CD4-positive, alpha-beta T cell (primary cell): Measurements from ENCODE around the gene SNRNP48. TPM values are rescaled to one million over a fixed set of nuclear protein-coding genes. Genes with fewer than 3 reads are reported as not detected.

Source experiments
- ATAC-seq: fragments of 200-7000 bp; cut with Tn5 transposase; one replicate; pipeline ENCODE4 v1.10.0; 2022; ENCODE audit warnings: mild to moderate bottlenecking; ENCODE audit not compliant: poor library complexity
- CTCF ChIA-PET: fragments of 350-600 bp; sonication (Branson Sonifier 250); formaldehyde crosslinking; loops from one replicate; lab custom pipeline; 2021; ENCODE audit warnings: antibody characterized with exemption, inconsistent platforms; lab: Charles Lee
- POLR2A ChIA-PET: fragments of 350-600 bp; sonication (Branson Sonifier 250); formaldehyde crosslinking; loops from one replicate; lab custom pipeline; 2021; ENCODE audit warnings: antibody characterized with exemption, inconsistent platforms; lab: Charles Lee
- DNase-seq, 14 experiments: peaks; one replicate each; pipeline ENCODE4 v3.0.0-alpha.2; 2013 to 2020; ENCODE audit warnings: mixed read lengths in 2 of 14
- H3K27ac ChIP-seq, 2 donors: one replicate each; pipeline versions ENCODE4 v1.5.1 to v1.7.0; 2013; ENCODE audit warnings: low read length in 2 of 2, low read depth in 1 of 2, mild to moderate bottlenecking in 1 of 2
- H3K27me3 ChIP-seq, 2 experiments: 1 replicate in 1 of 2; 2 replicates in 1 of 2; pipeline versions ENCODE4 v1.6.1 to v1.7.0; 2013; ENCODE audit warnings: low read length in 2 of 2, control low read depth in 1 of 2, mild to moderate bottlenecking in 1 of 2, moderate library complexity in 1 of 2; ENCODE audit not compliant: insufficient read depth in 2 of 2, control insufficient read depth in 1 of 2
- H3K36me3 ChIP-seq: one replicate; pipeline ENCODE4 v1.6.1; 2013; ENCODE audit warnings: low read length, control low read depth; ENCODE audit not compliant: insufficient read depth
- H3K4me1 ChIP-seq: one replicate; pipeline ENCODE4 v1.6.1; 2013; ENCODE audit warnings: low read length, control low read depth; ENCODE audit not compliant: insufficient read depth
- H3K4me3 ChIP-seq: one replicate; pipeline ENCODE4 v1.5.1; 2013; ENCODE audit warnings: mild to moderate bottlenecking, low read length, moderate library complexity
- H3K9me3 ChIP-seq, 2 experiments: 1 replicate in 1 of 2; 2 replicates in 1 of 2; pipeline versions ENCODE4 v1.6.1 to v1.7.0; 2013; ENCODE audit warnings: low read length in 2 of 2, mild to moderate bottlenecking in 2 of 2, control low read depth in 1 of 2, moderate library complexity in 1 of 2; ENCODE audit not compliant: control insufficient read depth in 1 of 2, insufficient read depth in 1 of 2
- H3K27ac Mint-ChIP-seq: one replicate; pipeline ENCODE4 v1.8.0; 2020; ENCODE audit warnings: mixed read lengths
- H3K27me3 Mint-ChIP-seq: one replicate; pipeline ENCODE4 v1.8.0; 2021; ENCODE audit warnings: mixed read lengths
- H3K36me3 Mint-ChIP-seq: one replicate; pipeline ENCODE4 v1.8.0; 2021; ENCODE audit warnings: low read depth, mixed read lengths
- H3K4me1 Mint-ChIP-seq: one replicate; pipeline ENCODE4 v1.8.0; 2021; ENCODE audit warnings: low read depth, mixed read lengths
- H3K4me3 Mint-ChIP-seq: one replicate; pipeline ENCODE4 v1.8.0; 2020; ENCODE audit warnings: mild to moderate bottlenecking, mixed read lengths
- H3K9me3 Mint-ChIP-seq: one replicate; pipeline ENCODE4 v1.8.0; 2020; ENCODE audit warnings: mixed read lengths
- intact Hi-C, 2 experiments: fragments of 100-400 bp; cut with DNase I in 1 of 2; cut with micrococcal nuclease in 1 of 2; formaldehyde crosslinking; loops; one replicate each; pipeline versions ENCODE4 v1.15.1 to v1.9.0; 2023 to 2025; cut with DNase I, micrococcal nuclease
- total RNA-seq, 174 experiments: library from RNA in 2 of 174; stranded (reverse) in 2 of 174; gene quantifications; one replicate each; pipeline ENCODE4 v1.2.3 and lab custom pipeline; 2021 to 2026
- TF ChIP-seq, protein P1 (sequence below): fragments of 200-600 bp; IDR thresholded peaks from one replicate; pipeline ENCODE4 v1.8.0; 2022; ENCODE audit warnings: antibody characterized with exemption, mild to moderate bottlenecking

SNRNP48 gene
- total RNA-seq, 2 experiments from 2014 or later, result 12.1 to 13.4 TPM

DNA sequence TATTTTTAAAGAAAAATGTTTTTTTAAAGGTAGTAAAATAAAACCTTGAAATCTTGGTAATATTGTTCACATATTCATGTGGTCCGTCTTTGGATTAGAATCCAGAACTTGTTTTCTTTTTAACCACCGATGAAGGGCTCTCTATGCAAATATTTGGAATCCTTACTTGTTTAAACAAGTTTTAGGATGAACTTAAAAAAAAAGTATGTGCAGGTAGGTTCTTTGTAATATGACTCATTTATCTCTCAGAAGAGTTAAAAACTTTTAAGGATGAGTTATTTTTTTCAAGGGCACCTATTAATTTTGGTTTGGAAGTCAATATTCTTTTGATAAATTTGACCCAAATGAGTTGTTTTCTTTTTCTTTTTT, 39.6 kb upstream of the SNRNP48 start:
- H3K4me3 ChIP-seq, result no peak overlapping the region
- no peak overlapping the region for H3K27ac ChIP-seq
- POLR2A ChIA-PET, result no interaction called here
- Mint-ChIP-seq H3K36me3 (no peaks in the 10 kb centered on the region), H3K4me1 (no peaks in the 10 kb centered on the region), H3K4me3 (no peak overlapping the region), H3K9me3 (no peaks in the 10 kb centered on the region), H3K27ac (no peak overlapping the region), H3K27me3 (peaks cover 60% of the 10 kb centered on the region)
- ATAC-seq (no peak), DNase-seq (no peak)
- no peaks in the 10 kb centered on the region for H3K9me3 ChIP-seq
- no peaks in the 10 kb centered on the region for H3K4me1 ChIP-seq
- CTCF ChIA-PET, result no interaction called here
- H3K36me3 ChIP-seq, result no peaks in the 10 kb centered on the region
- H3K27me3 ChIP-seq, result peaks cover 11 to 39% of the 10 kb centered on the region in 2 experiments
- TF ChIP-seq, protein P1, sequence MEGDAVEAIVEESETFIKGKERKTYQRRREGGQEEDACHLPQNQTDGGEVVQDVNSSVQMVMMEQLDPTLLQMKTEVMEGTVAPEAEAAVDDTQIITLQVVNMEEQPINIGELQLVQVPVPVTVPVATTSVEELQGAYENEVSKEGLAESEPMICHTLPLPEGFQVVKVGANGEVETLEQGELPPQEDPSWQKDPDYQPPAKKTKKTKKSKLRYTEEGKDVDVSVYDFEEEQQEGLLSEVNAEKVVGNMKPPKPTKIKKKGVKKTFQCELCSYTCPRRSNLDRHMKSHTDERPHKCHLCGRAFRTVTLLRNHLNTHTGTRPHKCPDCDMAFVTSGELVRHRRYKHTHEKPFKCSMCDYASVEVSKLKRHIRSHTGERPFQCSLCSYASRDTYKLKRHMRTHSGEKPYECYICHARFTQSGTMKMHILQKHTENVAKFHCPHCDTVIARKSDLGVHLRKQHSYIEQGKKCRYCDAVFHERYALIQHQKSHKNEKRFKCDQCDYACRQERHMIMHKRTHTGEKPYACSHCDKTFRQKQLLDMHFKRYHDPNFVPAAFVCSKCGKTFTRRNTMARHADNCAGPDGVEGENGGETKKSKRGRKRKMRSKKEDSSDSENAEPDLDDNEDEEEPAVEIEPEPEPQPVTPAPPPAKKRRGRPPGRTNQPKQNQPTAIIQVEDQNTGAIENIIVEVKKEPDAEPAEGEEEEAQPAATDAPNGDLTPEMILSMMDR, result no peak
- intact Hi-C loops, result no loop called here

DNA sequence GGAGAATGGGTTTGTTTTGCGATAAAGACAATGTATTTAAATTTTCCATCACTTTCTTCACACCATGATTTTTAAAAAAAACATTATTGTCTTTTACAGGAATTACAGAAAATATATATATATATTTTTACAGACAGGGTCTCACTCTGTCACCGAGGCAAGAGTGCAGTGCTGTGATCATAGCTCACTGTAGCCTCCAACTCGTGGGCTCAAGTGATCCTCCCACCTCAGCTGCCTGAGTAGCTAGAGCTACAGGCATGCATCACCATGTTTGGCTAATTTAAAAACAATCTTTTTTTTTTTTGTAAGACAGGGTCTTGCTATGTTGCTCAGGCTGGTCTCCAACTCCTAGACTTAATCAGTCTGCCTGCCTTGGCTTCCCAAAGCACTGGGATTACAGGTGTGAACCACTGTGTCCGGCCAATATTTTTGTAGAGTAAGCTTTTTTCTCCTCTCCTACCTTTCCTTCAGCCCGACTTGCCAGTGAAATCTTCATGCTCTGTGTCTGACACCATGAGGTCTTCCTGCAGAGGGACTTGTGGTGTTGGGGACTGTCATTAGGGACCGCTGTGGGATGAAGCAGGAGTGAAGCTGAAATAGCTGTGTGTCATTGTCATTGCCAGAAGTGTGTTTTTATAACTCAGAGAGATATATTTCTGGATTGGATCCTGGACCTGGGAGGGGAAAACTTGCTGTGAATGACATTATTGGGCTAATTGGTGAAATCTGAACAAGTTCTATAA, 35.3 kb upstream of the SNRNP48 start:
- H3K27ac ChIP-seq, result no peak overlapping the region
- Mint-ChIP-seq H3K4me1 (no peaks in the 10 kb centered on the region), H3K36me3 (no peaks in the 10 kb centered on the region), H3K4me3 (no peak overlapping the region), H3K9me3 (no peaks in the 10 kb centered on the region), H3K27me3 (peaks cover 55% of the 10 kb centered on the region), H3K27ac (no peak overlapping the region)
- DNase-seq, result no peak
- no peak overlapping the region for H3K4me3 ChIP-seq
- H3K4me1 ChIP-seq, result no peaks in the 10 kb centered on the region
- CTCF ChIA-PET, result no interaction called here
- POLR2A ChIA-PET, result no interaction called here
- no peaks in the 10 kb centered on the region for H3K36me3 ChIP-seq
- H3K9me3 ChIP-seq, result no peaks in the 10 kb centered on the region
- peaks cover 7 to 17% of the 10 kb centered on the region in 2 experiments for H3K27me3 ChIP-seq
- ATAC-seq, result no peak
- intact Hi-C loops, result no loop called here
- TF ChIP-seq, protein P1, result no peak

- H3K27ac Mint-ChIP-seq, result no peak overlapping the region
Measured at GRCh38 chr6:7555671-7556070, 34.3 kb upstream of the SNRNP48 start.

More at GRCh38 chr6:7555671-7556070, 34.3 kb upstream of the SNRNP48 start:
- Mint-ChIP-seq H3K27me3 (peaks cover 62% of the 10 kb centered on the region), H3K9me3 (no peaks in the 10 kb centered on the region), H3K36me3 (no peaks in the 10 kb centered on the region), H3K4me3 (no peak overlapping the region), H3K4me1 (no peaks in the 10 kb centered on the region)
- TF ChIP-seq, protein P1, result no peak
- DNase-seq, result no peak
- Histone ChIP-seq H3K9me3 (no peaks in the 10 kb centered on the region), H3K27me3 (peaks cover 5 to 10% of the 10 kb centered on the region in 2 experiments), H3K36me3 (no peaks in the 10 kb centered on the region), H3K4me1 (no peaks in the 10 kb centered on the region), H3K27ac (no peak overlapping the region), H3K4me3 (no peak overlapping the region)
- ChIA-PET CTCF (no interaction called here), POLR2A (no interaction called here)
- intact Hi-C loops, result no loop called here
- ATAC-seq, result no peak
